Hindlimb muscle (tissue), 1 donor: ENCODE data around the gene PIP4K2A. TPM values are rescaled to one million over a fixed set of nuclear protein-coding genes. Genes with fewer than 3 reads are reported as not detected.
"Not testable (repeated sequence)": the region's sequence is repeated elsewhere in the genome, so short reads cannot be mapped to it uniquely, and the experiment has no call there.

Source experiments
- DNase-seq: peaks from one replicate; pipeline ENCODE4 v3.0.0-alpha.2; 2013
- polyA plus RNA-seq: library from polyadenylated mRNA; unstranded; fragments of 120-200 nt; gene quantifications from one replicate; pipeline ENCODE4 v1.2.1, GENCODE V29; 2013; ENCODE audit not compliant: insufficient read length

The PIP4K2A gene
- polyA plus RNA-seq, 1 donor = 19.9 TPM

DNA sequence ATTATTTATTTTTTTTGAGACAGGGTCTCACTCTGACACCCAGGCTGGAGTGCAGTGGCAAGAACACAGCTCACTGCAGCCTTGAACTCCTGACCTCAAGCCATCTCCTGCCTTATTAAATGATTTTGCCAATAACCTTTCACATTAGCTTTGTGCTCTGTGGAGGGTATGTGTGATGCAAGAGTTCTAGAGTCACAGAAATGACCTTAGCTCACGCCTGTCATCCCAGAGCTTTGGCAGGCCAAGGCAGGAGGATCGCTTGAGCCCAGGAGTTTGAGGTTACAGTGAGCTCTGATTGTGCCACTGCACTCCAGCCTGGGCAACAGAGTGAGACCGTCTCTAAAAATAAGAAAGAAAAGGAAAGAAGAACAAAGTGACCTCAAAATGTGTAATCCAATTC is 4.3 kb upstream of the PIP4K2A start:
- not testable (repeated sequence) for DNase-seq

DNA sequence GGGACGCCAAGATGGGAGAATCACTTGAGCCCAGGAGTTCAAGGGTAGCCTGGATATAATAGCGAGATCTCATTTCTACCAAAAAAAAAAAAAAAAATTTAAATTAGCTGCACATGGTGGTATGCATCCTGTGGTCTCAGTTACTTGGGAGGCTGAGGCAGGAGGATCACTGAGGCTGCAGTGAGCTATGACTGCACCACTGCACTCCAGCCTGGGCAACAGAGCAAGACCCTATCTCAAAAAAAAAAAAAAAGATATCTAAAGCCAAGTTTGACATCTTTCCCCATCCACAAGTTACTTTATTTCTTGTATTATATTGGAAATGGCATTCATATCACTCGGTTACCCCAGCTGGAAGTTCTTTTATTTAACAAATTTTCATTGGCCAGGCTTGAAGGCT is 3.4 kb upstream of the PIP4K2A start:
- no peak for DNase-seq

DNA sequence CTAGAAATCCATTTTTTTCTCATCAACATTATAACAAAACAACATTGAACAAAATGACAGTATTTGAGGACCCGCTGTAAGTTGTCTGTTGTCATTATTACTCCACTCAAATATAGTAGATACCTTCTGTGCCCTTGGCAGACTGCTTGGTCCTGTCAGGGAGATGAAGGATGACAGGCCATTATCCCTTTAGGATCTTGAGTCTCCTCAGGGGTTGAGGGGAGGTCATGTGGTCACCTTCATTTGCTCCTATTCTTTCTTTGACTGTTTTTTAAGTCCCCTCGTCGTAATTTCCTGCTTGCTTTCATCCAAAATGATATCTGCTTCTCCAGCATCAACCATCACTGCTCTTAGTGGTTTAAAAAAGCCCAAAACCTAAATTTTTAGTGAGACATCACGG is 2.6 kb upstream of the PIP4K2A start:
- DNase-seq = no peak

DNA sequence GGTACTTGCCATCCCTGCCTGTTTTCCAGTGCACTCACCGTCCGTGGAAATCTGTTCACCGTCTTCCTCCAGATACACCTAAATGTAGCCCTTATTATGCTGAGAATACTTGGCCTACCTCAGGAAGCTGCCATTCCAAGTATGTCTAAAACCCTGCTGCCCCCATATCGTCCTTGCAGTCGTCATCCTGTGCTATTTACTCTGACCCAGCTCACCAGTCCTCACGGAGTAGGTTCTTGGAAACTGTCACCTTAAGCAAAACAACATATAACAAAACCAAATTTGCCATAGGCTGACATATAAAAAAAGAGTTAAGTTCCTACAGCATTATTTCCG is 880 bp upstream of the PIP4K2A start:
- no peak for DNase-seq

DNA sequence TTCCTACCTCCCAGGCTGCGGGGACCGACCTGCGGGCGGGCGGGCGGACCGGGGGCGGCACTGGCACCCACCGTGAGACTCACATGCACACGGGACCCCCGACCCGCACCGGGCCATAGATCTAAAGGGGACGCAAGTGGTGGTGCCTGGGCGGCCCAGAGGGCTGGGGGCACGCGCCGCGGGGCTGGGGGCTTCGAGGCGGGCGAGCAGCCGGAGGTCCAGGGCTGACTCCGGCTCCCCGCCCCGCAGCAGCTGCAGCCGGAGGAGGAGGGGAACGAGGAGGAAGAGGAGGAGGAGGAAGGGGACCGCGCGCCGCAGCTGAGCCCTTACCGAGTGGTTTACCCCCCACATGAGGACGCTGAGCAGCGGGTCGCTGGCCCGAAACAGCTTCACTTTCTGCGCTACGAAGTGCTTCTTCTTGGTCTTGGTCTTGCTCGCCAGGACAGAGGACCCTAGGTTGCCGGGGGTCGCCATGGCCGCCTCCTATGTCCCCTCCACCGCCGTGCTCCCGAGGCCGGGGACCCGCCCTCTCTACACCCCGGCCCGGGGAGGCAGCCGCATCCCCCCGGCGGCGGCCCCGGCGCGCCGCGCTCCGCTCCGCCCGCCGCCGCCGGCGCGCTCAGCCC is 412 bp downstream of the PIP4K2A start:
- peak; percentile 29 for DNase-seq

DNA sequence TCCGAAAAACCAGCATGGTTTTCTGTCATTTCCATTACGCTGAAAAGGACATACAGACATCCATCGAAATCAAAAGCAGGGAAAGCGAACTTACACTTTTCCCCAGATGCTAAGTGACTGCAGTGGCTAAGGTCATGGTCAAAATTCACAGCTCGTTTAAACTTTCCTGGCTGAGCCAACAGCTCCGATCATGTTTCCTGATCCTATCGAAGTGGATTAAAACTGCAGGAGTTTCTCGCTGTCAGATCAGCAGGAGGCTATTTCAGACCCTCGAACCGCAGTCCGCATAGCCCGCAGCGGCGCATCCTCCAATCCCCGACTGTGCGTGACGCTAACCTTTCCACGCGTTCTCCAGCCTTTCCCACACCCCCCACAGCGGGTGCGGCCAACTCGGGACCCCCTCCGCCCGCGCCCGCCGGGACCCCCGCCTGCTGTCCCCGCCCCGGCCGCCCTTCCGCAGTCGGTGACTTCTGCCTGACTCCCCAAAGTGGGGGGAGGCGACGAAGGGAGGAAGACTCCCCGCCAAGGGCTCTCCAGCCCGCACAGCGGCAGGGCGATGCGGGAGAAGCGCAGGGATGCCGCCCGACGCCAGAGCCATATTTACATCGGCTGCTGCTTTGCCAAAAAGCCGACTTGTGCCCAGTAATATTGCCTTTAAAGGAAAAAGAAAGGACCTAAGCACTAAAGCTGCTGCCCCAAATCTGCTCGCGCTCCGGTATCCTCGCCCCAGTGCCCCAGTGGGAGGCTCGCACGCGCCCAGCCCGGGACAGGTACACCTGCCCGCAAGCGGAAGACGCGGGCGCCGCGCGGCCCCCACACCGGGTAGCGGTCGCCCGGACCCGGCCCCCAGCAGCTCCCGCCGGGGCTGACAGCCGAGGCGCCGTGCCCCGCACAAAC is 1.2 kb downstream of the PIP4K2A start:
- DNase-seq = peak; percentile 29

DNA sequence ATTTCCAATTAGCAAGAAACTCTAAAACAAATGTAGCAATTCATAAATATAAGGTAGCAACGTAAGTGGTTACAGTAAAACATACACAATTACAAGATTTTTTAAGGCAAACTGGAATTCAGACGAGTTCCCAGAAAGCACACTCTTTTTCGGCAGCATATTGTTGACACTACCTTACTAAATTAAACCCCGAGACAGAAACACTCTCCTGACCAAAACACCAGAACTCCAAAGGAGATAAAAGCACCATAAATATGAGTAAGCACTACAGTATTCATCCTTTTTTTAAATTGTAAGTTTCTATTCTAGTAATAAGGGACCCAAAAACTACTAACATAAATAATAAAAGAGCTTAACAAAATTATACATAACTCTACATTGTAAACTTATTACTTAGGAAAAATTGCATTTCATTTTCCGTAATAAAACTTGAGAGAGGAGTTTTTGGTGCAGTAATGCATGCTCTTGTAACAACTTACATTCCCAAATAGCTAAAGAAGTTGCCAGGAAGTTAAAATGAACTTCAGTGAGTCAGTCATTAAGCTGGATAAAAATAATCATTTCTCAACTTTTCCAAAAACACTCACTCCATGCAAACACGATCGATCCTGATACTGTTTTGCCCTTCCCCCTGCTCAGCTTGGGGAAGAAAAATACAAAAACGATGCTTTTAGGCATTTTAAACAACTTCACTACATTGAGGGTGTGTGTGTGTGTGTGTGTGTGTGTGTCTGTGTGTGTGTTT is 2.0 kb downstream of the PIP4K2A start:
- DNase-seq = no peak

DNA sequence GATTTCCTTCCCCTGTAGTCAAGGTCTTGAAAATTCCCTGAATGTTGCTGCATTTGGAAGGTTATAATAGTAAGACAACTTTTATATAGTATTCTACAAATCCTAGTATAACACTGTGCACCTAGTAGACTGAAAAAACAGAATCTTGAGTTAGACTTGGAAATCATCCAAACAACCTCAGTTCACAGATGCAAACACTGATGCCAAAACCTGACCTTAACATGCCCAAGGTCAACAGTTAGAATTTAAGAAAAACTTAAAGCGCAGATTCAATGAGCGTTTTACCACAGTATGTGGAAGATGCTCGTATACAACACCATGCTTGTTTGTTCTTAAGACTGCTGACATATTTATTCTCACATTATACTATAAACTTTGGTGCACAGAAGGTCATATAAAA is 3.0 kb downstream of the PIP4K2A start:
- DNase-seq = no peak

DNA sequence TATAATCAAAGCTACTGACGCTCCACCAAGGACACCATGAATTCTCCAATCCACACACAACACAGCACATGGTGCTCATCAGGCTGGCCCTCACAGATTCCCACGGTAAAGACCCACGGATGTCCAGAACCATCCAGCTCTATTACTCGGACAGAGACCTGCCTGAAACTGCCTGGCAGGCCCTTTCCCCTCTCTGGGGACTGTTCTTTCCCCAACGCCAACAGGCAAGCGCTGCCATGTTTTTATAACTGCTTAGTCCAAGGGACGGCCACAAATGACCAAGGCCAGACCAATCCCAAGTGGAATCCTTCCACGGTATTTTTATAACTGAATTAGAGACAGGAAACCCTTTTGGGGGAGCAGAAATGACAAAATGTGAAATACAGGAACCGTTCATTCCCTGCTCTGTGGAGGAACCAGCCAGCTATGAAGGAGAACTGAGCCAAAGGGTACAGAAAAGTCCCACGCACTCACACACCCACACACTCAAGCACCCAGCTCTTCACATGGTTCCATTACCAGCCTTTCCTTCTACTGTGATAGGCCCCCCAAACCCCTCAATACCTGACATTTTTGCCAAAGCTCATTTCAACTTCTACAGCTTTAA is 4.1 kb downstream of the PIP4K2A start:
- DNase-seq = no peak

DNA sequence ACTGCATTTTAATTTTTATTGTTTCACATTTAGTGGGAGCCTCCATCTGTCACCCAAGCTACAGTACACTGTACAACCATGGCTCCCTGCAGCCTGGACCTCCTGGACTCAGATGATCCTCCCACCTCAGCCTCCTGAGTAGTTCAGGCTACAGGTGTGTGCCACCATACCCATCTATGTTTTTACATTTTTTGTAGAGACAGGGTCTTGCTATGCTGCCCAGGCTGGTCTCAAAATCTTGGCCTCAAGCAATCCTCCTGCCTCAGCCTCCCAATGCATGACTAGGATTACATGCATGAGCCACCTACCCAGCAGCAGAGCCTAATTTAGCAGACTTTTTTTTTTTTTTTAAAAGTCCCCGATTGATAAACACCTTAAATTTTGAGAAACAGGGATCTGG is 5.6 kb downstream of the PIP4K2A start:
- no peak for DNase-seq

DNA sequence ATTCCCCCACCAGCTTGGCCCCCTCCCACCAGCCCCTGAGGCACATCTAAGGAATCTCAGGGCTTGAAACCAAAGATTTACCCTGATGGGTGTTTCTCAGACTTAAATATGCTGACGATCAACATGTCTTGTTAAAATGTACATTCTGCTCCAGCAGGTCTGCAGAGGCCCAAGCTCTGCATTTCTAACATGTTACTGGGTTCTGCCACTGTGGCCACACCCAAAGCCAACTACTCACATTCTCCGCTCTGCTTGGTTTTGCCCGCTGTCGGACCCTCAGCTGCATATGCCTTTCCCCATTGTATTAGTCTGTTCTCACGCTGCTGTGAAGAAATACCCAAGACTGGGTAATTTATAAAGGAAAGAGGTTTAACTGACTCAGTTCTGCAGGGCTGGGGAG is 8.9 kb downstream of the PIP4K2A start:
- no peak for DNase-seq

DNA sequence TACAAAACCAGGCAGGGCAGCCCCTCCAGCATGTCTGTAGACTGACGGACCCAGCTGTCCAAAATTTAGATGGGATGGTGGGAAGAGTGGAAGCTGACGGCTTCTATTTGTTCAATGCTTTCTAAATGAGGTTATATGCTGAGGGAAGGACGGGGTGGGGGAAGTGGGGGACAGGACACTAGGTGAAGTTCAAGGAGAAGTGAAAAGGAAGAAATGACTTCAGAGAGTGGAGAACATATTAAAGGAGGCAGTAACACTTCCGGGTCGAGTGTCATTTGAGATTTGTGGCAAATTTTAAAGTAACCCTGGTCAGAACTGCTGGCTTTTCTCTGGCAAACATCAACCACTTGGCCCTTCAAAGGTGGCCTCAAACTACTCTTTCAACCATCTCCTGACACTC is 9.4 kb downstream of the PIP4K2A start:
- no peak for DNase-seq

DNA sequence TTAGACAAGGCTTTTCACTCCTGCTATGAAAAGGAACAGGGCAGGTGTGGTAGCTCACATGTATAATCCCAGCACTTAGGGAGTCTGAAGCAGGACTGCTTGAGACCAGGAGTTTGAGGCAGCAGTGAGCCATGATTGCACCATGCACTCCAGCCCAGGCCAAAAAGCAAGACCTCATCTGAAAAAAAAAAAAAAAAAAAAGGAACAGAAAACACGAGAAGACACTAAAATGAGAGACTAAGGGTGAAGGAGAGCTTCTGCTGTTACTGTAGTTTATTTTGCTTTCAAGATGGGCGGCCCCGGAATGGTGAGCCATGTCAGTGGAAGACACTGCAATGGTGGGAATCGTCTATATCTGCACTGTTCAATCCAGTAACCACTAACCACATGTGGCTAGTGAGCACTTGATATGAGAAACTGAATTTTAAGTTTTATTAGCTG is 9.9 kb downstream of the PIP4K2A start:
- no peak for DNase-seq

DNA sequence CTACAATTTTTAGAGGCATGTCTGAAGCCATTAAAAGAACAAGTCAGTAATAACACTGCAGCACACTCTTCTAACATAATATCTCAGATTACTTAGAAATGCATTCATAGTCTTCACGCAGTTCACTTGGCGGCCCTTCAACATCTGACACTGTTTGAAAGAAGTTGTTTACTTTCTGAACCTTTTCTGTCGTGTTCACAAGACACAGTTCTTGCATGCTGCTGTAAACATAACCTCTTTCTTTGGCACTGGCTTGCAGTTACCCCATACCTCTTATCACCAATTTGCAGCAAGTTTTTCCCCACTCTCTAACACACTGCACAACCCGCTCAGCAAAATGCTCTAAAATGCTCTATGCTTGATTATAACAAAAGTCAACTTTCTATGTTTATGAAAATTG is 12.0 kb downstream of the PIP4K2A start:
- DNase-seq = no peak

DNA sequence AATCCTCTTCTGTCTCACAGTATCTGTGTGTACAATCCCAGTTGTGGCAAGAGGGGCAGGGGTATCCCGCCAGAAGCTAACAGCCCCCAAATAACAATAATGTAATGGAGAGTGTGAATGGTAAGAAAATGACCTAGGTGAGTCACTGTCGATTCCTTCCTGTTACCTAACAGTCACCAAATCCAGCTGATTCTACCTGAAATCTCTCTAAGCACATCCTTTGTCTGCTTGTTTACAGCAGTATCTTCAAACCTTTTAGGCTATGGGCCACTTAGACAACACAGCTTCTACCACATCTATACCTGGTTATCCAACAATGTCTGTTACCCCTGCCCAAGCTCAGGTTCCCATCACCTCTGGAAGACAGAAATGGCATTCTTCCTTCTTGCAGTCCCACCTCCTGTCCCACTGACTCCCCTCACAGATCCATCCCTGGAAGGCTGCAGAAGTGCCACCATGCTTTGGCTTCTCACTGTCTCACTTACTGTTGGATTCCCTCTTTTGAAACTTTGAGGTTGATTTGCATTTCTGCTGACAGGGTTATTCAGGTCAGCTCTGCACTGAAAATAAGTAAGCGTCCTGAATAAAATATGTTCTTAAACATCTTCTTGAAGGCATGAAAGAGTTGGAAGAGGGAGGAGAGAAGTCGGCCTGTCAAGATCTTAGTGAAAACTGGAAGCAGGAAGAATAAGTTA is 13.1 kb downstream of the PIP4K2A start:
- DNase-seq = no peak

DNA sequence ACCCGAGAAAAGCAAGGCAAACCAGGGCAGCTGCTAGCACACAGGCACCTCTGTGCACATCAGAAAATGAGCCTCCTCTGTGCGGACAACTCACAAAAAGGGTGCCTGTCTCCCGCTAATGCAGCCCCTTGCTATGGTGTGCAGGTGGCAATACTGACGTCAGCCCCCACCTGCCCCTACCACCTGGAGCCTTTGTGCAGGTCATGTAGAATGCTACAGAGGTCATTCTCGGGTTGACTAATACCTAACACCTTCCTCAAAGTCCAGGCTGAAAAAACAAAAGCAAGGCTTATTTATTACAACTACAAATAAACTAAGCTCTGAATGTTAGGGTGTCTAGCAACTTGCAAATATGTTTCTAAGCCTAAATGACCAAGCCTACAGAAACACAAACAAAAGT is 13.9 kb downstream of the PIP4K2A start:
- DNase-seq = no peak

DNA sequence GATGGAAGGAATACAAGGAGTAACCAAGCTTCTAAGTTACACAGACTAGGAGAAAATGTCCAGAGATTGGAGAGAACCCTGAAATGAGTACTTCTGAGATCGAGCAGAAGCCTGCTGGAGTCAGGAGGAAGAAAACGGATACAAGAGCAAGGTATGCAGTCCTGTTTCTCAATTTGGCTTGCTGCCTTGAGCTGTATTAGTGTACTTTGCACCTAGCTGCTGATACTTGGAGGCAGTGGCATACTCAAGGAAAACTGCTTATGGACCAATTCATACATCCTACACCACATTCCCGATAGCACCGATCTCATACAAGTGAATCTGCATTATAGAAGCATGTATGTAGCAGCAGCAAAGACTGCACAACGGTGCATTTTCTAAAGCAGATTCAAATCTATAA is 14.4 kb downstream of the PIP4K2A start:
- no peak for DNase-seq

DNA sequence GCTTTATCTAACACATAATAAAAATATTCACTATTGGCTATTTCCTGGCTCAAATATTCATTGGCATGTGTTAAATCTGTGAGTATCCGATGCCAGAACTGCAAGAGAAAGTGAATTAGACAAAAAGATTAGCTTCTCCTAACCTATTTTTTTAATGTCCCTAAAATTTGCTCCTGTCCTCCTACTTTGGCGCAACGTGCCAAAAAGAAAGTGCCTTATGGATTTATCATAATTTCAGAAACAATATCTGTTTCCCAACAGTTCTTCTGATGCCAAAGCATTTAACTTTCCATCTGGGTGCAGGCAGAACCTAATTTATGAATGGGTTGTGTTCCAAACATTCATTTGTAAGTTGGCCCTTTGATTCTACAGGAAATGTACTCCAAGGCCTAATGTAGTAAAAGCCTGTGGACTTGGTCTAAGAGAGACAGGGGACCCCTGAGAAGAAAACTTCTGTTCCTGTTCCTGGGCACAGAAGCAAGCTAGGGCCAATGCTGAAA is 15.4 kb downstream of the PIP4K2A start:
- DNase-seq = no peak

DNA sequence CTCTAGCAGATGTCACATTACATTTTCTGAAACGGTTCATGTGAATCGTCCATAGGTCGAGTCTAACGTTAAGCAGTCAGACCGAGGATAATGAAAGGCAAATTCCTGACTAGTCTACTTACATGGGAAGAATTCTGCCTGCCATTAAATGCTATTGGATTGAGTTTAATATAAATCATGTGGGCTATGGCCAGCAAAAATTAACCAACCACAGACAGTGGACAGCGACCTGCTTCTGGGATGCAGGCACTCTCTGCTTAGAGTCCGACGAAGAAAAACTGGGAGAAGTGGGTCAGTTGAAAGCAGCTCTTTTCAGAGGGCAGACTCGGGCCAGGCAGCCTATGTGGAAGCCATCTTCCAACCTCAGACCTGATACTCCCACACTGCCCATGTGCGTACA is 16.6 kb downstream of the PIP4K2A start:
- no peak for DNase-seq

DNA sequence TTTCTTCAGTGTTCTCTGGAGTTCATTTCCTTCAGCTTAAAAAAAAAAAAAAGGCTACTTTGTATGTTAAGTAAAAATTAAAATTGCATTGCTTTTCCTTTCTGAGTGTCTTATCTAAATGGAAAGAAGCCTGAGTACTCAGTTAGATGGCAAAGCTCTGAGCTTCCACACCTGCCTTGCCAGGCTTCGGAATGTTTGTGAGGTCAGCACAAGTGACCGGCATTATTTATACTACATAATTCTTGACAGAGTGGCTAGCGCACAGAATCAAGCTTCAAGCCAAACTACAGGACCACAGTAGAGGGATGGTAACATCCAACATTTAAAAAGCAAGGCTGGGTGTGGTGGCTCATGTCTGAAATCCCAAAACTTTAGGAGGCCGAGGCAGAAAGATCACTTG is 17.3 kb downstream of the PIP4K2A start:
- no peak for DNase-seq

DNA sequence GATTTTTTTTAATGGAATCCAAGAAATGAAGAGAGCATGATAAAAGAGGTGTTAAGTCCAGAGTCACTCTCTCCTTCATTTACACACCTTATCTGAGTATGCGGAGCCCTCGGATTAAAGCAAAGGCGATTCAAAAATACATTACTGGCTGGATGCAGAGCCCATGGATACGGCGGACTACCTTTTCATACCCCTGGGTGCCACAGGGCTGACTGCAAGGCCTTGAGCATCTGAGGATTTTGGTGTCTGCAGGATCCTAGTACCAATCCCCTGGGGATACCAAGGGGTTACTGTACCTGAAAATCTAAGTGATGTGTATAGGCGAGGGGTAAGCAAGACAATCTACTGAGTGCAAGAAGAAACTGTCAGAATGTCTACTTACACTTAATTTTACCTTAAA is 20.5 kb downstream of the PIP4K2A start:
- no peak for DNase-seq

DNA sequence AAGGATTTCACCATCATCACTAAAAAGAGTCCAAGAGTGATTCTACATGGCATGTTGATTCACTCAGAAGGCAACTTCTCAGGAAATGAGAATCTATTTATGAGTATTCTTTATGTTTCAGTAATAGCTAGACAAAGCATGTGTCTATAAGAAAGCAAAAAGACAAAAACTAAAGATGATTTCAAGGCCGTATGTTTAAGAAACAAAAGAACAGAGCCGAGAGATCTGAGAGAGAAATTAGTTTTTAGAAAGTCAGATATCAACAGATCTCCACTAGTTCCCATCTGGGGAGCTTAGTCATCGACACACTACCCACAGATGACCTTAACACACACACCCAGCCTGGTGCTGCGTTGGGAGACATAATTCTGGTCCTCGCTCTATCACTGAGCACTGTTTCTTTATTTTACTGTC is 21.0 kb downstream of the PIP4K2A start:
- DNase-seq = no peak
